Fibroblast of peridontal ligament (primary cell): Measurements from ENCODE around the gene UTY.

Experiments used
- DNase-seq: peaks from one replicate; pipeline ENCODE4 v3.0.0-alpha.2; 2010; ENCODE audit errors: extremely low read depth

Gene UTY

GRCh38 chrY:13415556-13415955, 64.3 kb downstream of the UTY start:
- no peak for DNase-seq

DNA sequence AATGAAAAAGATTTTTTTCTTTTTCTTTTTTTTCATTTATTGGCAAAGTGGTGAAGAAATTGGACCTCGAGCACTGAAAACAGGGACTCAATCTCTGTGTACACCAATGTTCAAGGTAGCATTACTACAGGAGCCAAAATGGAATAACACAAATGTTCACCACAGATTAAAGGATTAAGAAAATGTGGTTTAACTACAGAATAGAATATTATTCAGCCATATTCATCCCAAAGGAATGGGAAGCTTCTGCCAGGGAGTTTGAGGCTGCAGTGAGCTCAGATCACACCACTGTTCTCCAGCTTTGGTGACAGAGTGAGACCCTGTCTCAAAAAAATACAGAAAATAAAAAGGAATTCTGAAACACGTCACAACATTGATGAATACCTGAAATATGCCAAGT, 81.0 kb downstream of the UTY start:
- DNase-seq = peak; percentile 2

GRCh38 chrY:13381110-13381683, 98.6 kb downstream of the UTY start:
- DNase-seq = no peak

DNA sequence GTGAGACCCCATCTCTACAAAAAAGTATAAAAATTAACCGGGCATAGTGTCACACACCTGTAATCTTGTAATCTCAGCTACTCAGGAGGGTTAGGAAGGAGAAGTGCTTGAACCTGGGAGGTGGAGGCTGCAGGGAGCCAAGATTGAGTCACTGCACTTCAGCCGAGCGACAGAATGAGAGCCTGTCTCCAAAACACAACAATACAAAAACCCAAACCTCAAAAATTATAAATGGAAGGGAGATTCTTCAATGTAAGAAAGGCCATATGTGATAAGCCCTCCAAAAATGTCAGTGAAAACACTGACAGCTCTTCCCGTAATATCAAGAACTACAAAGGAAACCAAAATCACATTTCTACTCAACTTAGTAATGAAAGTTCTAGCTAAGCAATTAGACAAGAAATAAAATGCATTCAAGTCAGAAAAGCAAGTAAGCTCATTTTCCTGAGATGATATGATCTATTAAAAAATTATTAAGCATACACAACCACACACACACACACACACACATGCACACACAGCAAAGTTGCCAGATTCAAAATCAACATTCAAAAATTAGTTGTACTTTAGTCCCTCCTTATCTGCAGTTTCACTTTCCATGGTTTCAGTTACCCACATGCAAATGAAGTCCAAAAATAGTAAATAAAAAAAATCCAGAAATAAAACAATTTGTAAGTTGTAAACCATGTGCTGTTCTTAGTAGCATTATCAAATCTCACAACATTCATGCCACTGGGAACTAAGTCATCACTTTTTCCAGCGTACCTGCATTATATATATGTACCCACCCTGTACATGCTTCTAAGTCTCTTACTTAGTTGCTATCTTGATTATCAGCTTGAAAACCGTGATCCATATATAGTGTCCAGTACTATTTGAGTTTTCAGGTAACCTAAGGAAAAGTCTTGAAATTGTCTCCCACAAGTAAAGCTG, 108.7 kb downstream of the UTY start:
- DNase-seq = no peak

GRCh38 chrY:13370245-13370644, 109.6 kb downstream of the UTY start:
- DNase-seq = no peak

DNA sequence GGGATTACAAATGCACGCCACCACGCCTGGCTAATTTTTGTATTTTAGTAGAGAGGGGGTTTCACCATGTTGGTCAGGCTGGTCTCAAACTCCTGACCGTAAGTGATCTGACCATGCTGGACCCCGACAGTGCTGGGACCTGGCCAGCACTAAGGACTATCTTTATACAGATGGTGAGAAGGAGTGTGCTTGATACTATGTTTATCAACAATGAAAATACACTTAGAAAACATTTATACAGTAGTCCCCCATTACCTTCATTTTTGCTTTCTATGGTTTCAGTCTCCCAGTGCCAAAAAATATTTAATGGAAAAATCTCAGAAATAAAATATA, 111.4 kb downstream of the UTY start:
- no peak for DNase-seq

GRCh38 chrY:13363641-13364040, 116.2 kb downstream of the UTY start:
- peak; percentile 28 for DNase-seq

DNA sequence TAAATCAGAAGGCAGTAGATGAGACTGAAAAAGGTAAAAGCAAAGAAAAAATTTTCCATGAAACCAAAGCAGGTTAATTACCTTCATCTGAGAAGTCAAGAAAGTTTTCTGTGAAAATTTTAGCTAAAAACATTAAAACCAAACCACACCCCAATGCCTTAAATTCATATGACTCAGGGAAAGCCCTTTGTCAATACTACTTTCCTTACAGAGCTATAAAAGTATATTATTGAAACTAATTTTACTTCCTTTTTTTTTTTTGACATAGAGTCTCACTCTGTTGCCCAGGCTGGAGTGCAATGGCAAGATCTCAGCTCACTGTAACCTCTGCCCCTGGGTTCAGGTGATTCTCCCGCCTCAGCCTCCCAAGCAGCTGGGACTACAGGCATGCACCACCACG, 117.2 kb downstream of the UTY start:
- DNase-seq = no peak

- peak; percentile 16 for DNase-seq
Observed at GRCh38 chrY:13361656-13362636, 117.9 kb downstream of the UTY start.

GRCh38 chrY:13351443-13351842, 128.4 kb downstream of the UTY start:
- no peak for DNase-seq

- no peak for DNase-seq
Observed at GRCh38 chrY:13347106-13347505, 132.7 kb downstream of the UTY start.

GRCh38 chrY:13345549-13345948, 134.3 kb downstream of the UTY start:
- DNase-seq = no peak

DNA sequence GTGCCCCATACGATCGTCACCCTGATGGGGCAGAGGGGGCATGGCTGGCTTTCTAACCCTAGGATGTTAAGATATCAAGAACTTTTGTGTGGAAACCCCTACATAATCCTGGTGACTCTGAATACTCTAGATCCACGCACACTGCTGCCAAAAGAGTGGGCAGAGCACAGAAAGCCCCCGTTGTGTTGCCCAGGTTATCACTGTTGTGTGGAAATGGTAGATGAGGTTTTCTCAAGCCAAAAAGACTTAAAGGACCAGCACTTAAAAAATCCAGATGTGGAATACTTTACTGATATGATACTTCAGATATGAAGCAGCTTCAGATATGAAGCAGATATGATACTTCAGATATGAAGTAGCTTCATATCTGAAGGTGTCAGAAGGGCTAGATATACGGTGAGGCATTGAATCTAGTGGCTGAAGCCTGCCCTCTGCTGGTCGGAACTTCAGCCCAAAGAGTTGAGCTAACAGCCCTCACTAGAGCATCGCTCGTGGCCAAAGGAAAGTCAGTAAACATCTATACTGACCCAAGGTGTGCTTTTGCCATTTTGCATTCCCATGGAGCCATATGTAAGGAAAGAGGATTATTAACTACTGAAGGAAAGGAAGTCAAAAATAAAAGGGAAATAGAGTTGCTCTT, 136.4 kb downstream of the UTY start:
- DNase-seq = peak; percentile 21

DNA sequence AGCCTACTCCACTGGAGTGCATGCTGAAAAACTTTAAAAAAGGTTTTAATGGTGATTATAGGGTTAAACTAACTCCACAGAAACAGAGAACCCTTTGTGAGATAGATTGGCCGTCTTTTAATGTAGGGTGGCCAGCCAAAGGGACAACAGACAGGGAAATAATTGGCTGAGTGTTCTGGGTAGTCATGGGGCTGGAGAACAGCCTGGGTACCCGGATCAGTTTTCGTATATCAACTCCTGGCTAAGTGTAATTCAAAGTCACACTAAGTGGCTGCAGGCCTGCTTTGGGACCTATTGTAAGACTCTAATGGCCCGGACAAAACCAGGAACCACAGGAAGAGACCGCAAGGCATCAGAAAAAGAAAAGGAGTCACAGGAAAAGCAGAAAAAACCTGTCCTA, 139.9 kb downstream of the UTY start:
- no peak for DNase-seq

DNA sequence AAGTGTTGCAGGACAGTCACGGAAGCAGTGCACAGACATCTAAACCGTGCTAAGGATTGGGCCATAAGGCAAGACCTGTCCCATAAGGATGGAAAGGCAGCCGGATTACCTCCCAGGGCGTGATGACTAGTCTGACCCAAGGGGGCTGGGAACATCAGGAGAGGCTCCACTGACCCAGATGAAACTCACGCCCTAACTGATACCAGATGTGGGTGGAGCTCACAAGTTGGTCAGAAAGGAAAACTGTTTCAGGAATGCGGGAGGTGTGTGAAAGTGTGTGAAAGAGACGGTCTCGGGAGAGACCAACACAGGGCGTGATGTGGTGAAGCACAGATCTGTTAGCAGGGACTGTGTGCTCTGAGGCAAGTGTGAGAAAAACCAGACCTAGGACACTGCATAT, 140.5 kb downstream of the UTY start:
- DNase-seq = no peak

DNA sequence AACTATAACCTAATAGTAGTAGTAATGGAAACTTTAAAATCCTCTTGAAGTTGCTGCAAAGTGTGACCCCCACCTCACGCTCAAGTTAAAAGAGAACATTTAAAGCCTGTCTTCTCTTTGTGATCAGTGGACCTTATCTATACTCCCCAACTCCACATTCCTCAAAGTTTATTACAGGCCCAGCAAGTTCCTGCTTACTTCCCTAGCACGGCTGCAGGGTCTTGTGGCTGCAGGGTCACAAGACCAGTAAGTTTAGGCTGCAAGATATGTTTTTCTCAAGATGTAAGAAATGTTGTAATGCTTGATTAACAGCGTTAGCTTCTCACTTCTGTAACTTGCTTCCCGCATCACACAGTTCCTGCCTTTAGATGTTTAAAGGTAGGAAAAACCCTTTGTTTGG, 141.1 kb downstream of the UTY start:
- no peak for DNase-seq

DNA sequence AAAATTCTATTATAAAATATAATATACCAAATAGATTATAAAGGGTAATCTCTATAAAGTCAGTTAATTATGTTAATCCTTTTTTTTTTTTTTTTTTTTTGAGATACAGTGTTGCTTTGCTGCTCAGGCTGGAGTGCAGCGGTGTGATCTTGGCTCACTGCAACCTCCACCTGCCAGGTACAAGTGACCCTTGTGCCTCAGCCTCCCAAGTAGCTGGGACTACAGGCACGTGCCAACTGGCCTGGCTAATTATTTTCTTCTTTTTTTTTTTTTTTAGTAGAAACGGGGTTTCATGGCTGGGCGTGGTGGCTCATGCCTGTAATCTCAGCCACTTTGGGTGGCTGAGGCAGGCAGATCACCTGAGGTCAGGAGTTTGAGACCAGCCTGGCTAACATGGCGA, 141.9 kb downstream of the UTY start:
- DNase-seq = no peak

DNA sequence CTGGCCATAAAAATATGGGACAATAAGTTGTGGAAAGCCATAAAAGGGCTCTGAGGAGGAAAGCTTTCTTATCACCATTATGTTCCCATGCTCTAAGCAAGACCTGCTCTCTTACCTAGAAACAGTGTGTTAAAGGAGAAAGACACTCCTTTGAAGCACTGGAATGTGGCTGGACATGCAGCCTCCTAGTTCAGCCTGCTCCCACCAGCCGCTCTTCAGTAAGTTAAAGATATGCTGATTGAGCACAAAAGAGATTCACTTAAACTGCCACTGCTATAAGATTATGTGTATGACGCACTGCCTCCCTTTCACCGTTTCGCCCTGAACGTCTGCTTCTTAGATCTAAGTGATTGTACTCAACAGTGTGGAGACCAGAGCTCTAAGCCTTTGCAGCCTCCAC, 146.0 kb downstream of the UTY start:
- no peak for DNase-seq

DNA sequence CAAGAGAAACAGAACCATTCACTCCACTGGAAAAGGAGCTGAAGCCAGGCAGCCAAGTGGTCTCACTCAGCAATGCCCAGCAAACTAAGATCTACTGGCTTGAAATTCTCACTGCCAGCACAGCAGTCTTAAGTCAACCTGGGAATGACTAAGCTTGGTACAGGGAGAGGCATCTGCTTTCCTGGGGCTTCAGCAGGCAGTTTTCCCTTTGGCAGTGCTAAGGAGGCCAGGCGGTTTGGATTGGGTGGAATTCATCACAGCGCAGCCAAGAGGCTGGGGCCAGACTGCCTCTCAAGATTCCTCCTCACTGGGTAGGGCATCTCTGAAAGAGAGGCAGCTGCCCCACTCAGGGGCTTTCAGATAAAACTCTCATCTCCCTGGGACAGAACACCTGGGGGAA, 149.2 kb downstream of the UTY start:
- no peak for DNase-seq

DNA sequence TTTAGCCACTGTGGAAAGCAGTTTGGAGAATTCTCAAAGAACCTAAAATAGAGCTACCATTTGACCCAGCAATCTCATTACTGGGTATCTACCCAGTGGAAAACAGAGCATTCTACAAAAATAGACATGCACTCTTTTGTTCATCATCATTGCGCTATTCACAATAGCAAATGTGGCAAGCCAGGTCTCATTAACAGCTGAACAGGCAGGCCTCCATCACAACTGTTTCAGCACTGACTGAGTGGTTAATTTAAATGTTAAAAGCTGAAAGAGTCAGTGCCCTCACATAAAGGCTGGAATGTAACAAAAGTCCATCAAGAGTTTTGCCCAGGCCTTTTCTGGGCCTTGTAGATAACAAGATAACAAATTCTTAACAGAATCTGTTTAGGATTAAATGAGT, 166.9 kb downstream of the UTY start:
- DNase-seq = no peak

- DNase-seq = no peak
Observed at GRCh38 chrY:13307959-13308358, 171.9 kb downstream of the UTY start.

DNA sequence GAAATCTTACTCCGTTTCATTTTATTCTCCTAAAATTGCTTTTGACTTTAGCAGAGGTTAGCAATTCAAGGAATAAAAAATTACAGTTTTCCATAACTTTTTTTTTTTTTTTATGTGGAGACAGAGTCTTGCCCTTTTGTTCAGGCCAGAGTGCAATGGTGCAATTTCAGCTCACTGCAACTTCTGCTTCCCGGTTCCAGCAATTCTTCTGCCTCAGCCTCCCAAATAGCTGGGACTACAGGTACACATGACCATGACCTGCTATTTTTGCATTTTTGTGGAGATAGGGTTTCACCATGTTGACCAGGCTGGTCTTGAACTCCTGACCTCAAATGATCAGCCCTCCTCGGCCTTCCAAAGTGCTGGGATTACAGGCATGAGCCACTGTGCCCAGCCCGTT, 179.0 kb downstream of the UTY start:
- no peak for DNase-seq
